Osteoblast (primary cell): Measurements from ENCODE around the gene PTPRCAP. TPM values are rescaled to one million over a fixed set of nuclear protein-coding genes. Genes with fewer than 3 reads are reported as not detected.

Experiments
- DNase-seq: peaks from one replicate; pipeline ENCODE4 v3.0.0; 2011; ENCODE audit warnings: low spot score, mixed read lengths; ENCODE audit not compliant: insufficient read length; ENCODE audit errors: missing footprints
- H2AFZ ChIP-seq: 2 replicates; pipeline ENCODE4 v1.6.0; 2011; ENCODE audit warnings: mild to moderate bottlenecking, low read length
- H3K27ac ChIP-seq: 2 replicates; pipeline ENCODE4 v1.5.1; 2011; ENCODE audit warnings: mild to moderate bottlenecking, low read depth, low read length, moderate library complexity
- H3K27me3 ChIP-seq: 2 replicates; pipeline ENCODE4 v1.6.0; 2012; ENCODE audit warnings: mild to moderate bottlenecking, control low read depth, inconsistent platforms, low read length, moderate library complexity; ENCODE audit not compliant: insufficient read depth
- H3K36me3 ChIP-seq: 2 replicates; pipeline ENCODE4 v1.5.1; 2011; ENCODE audit warnings: mild to moderate bottlenecking, low read length, control low read depth, moderate library complexity; ENCODE audit not compliant: insufficient read depth
- H3K4me1 ChIP-seq: 2 replicates; pipeline ENCODE4 v1.5.1; 2011; ENCODE audit warnings: mild to moderate bottlenecking, low read length, control low read depth, moderate library complexity; ENCODE audit not compliant: insufficient read depth
- H3K4me2 ChIP-seq: 2 replicates; pipeline ENCODE4 v1.6.0; 2011; ENCODE audit warnings: mild to moderate bottlenecking, low read length; ENCODE audit not compliant: insufficient read depth
- H3K4me3 ChIP-seq: fragments of 200-600 bp; sonication (generic); 3 replicates; pipeline ENCODE4 v1.5.1; 2012; ENCODE audit warnings: mild to moderate bottlenecking, low read length, inconsistent platforms; ENCODE audit not compliant: insufficient read depth
- H3K79me2 ChIP-seq: 2 replicates; pipeline ENCODE4 v1.6.0; 2012; ENCODE audit warnings: mild to moderate bottlenecking, low read length, control low read depth, inconsistent platforms; ENCODE audit not compliant: insufficient read depth
- H3K9me3 ChIP-seq: 2 replicates; pipeline ENCODE4 v1.5.1; 2011; ENCODE audit warnings: low read depth, low read length, control low read depth
- H4K20me1 ChIP-seq: 2 replicates; pipeline ENCODE4 v1.6.0; 2012; ENCODE audit warnings: mild to moderate bottlenecking, low read length, control low read depth; ENCODE audit not compliant: insufficient read depth
- total RNA-seq: library from RNA; depleted of rRNA; stranded (reverse); fragments of >200 nt; gene quantifications from 2 replicates; pipeline ENCODE4 v1.2.3, GENCODE V29; 2012
- TF ChIP-seq, protein P1 (sequence below): IDR thresholded peaks from 2 replicates; pipeline ENCODE4 v1.5.1; 2011; ENCODE audit warnings: mild to moderate bottlenecking, low read depth, low read length, moderate library complexity; ENCODE audit errors: extremely low read depth

The PTPRCAP gene
- total RNA-seq, 1 donor, result 0.36 TPM

DNA sequence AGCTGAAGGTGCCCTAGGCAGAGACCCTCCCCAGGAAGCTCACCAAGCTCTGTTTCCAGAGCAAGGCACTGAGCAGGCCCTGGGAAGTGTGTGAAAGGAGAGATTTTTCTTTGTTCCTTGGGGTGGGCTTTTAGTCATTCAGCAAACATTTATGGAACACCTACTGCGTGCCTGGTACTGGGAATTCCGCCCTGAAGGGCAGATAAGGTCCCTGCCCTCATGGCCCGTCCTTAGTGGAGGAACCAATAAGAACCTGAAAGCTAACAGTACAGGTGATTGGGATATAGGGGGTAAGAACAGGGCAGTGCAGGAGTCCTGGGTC is 27.7 kb upstream of the PTPRCAP start:
- Histone ChIP-seq H3K36me3 (no peaks in the 10 kb centered on the region), H3K27me3 (peaks cover 3% of the 10 kb centered on the region), H3K27ac (peak overlapping the region; percentile 37)

DNA sequence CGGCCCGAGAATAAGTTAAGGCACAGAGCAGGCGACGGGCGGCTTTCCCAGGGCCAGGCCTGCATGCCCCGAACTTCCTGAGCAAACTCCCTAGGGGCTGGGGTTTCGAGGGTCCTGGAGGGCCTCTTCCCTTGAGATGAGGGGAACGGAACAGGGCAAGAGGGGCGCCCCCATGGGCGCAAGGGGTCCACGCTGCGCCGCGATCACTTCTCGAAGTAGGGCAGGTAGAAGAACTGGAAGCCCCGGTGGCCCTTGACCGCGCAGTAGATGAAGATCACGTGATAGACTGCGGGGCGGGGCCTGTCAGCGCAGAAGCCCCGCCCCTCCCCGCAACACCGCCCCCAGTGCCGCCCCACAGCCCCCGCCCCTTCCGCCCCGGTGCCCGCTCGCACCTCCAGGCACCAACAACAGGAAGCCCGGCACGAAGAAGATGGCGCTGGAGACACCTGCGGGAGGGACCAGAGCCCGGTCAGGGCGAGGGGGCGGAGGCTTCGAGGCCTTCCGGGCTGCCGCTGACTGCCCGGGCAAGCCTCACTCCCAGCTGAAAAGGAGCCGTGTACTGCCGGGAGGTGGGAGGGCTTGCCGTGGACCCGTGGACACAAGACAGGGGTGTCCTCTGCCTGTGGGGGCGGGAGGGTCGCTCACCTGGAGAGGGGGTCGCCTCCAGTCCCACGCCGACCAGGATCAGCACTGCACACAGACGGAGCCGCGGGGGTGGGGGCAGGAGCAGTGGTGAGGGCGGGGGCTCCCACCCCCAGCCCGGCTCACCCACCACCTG is 27.1 kb upstream of the PTPRCAP start:
- TF ChIP-seq, protein P1, sequence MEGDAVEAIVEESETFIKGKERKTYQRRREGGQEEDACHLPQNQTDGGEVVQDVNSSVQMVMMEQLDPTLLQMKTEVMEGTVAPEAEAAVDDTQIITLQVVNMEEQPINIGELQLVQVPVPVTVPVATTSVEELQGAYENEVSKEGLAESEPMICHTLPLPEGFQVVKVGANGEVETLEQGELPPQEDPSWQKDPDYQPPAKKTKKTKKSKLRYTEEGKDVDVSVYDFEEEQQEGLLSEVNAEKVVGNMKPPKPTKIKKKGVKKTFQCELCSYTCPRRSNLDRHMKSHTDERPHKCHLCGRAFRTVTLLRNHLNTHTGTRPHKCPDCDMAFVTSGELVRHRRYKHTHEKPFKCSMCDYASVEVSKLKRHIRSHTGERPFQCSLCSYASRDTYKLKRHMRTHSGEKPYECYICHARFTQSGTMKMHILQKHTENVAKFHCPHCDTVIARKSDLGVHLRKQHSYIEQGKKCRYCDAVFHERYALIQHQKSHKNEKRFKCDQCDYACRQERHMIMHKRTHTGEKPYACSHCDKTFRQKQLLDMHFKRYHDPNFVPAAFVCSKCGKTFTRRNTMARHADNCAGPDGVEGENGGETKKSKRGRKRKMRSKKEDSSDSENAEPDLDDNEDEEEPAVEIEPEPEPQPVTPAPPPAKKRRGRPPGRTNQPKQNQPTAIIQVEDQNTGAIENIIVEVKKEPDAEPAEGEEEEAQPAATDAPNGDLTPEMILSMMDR, result no peak
- peak; percentile 97 for DNase-seq
- Histone ChIP-seq H3K9me3 (no peaks in the 10 kb centered on the region), H3K4me2 (peak overlapping the region; percentile 82), H2AFZ (peak overlapping the region; percentile 72), H3K27ac (peak overlapping the region; percentile 70), H4K20me1 (no peaks in the 10 kb centered on the region), H3K27me3 (peaks cover 3% of the 10 kb centered on the region), H3K4me3 (peak overlapping the region; percentile 75), H3K36me3 (no peaks in the 10 kb centered on the region), H3K79me2 (peaks cover 10% of the 10 kb centered on the region), H3K4me1 (peaks cover 24% of the 10 kb centered on the region)

More for the DNA sequence above, 27.7 kb upstream of the PTPRCAP start:
- Histone ChIP-seq H3K4me3 (peak overlapping the region; percentile 75), H3K79me2 (peaks cover 10% of the 10 kb centered on the region), H3K9me3 (no peaks in the 10 kb centered on the region), H3K4me2 (peak overlapping the region; percentile 82), H2AFZ (no peak overlapping the region), H3K4me1 (peaks cover 25% of the 10 kb centered on the region), H4K20me1 (no peaks in the 10 kb centered on the region)
- TF ChIP-seq, protein P1, result no peak
- DNase-seq, result peak; percentile 73

DNA sequence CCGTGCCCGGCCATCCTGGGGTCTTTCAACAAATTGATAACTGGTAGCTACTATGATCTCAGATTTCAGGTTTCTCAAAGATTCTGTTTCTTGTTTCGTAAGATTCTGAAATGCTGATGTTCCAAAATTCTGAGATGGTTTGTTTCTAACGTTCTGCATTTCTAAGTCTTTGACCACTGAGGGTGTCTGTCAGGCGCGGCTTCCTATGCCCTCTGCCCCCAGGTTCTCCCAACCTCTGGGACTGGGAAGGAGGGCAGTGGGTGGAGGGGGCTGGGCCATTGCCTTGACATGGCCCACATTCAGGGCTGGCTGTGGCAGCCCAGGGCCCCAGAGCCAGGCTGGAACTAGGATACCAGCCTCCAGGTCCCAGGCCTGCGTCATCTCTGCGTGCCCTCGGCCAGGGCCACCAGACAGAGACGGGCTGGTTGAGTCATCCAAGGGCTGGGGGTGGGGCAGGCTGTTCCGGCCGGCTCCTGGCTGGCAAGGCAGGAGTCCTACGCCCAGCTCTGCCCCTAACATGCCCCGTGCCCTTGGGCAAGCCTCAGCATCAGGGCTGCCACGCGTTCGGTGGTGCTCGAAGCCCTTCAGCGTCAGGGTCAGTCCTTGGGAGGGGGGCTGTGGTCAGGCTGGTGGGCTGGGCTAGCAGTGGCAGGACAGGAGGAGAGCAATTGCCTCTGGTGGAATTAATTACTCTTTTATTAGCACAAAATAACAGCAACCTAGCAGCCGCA is 26.4 kb upstream of the PTPRCAP start:
- peak; percentile 95 for DNase-seq
- H2AFZ ChIP-seq, result peak overlapping the region; percentile 65
- H3K27me3 ChIP-seq, result peaks cover 3% of the 10 kb centered on the region
- peak overlapping the region; percentile 70 for H3K27ac ChIP-seq
- H3K4me2 ChIP-seq, result peak overlapping the region; percentile 82
- peak overlapping the region; percentile 75 for H3K4me3 ChIP-seq
- no peaks in the 10 kb centered on the region for H3K36me3 ChIP-seq
- TF ChIP-seq, protein P1, result no peak
- H4K20me1 ChIP-seq, result no peaks in the 10 kb centered on the region
- H3K79me2 ChIP-seq, result peaks cover 10% of the 10 kb centered on the region
- H3K9me3 ChIP-seq, result no peaks in the 10 kb centered on the region
- peaks cover 21% of the 10 kb centered on the region for H3K4me1 ChIP-seq

DNA sequence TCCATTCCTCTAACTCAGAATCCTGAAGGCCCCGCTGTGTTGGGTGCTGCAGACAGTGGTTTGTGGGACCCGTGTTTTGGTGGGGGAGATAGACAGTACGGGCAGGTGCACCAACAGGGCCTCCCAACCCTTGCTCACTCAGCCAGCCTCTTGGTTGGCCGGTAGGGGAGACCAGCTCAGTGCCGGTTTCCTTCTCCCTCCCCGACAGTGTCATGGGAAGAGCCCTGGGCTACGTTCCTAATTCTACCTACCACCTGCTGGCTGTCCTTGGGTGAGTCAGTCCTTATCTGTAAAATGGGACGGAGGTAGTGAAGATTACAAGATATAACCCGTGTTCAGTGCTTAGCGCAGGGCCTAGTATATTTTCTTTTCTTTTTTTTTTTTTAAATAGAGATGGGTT is 25.7 kb upstream of the PTPRCAP start:
- Histone ChIP-seq H2AFZ (no peak overlapping the region), H3K79me2 (peaks cover 7% of the 10 kb centered on the region), H3K4me3 (no peak overlapping the region), H3K27ac (no peak overlapping the region), H3K9me3 (no peaks in the 10 kb centered on the region), H3K4me2 (no peak overlapping the region), H3K4me1 (peaks cover 18% of the 10 kb centered on the region), H3K36me3 (no peaks in the 10 kb centered on the region), H3K27me3 (peaks cover 3% of the 10 kb centered on the region), H4K20me1 (no peaks in the 10 kb centered on the region)
- peak; percentile 31 for DNase-seq
- TF ChIP-seq, protein P1, result no peak
